Activated CD4-positive, alpha-beta memory T cell treated with anti-CD3 and anti-CD28 coated beads for 36 hours (primary cell): ENCODE results near the gene RNF145. TPM values are rescaled to one million over a fixed set of nuclear protein-coding genes. Genes with fewer than 3 reads are reported as not detected.
"Not testable (repeated sequence)": the region's sequence is repeated elsewhere in the genome, so short reads cannot be mapped to it uniquely, and the experiment has no call there.

ENCODE experiments used
- CTCF ChIA-PET: fragments of 350-600 bp; sonication (Branson Sonifier 250); formaldehyde crosslinking; loops from one replicate; lab custom pipeline; 2021; ENCODE audit warnings: antibody characterized with exemption, inconsistent platforms; lab: Charles Lee
- POLR2A ChIA-PET: fragments of 350-600 bp; sonication (Branson Sonifier 250); formaldehyde crosslinking; loops from one replicate; lab custom pipeline; 2021; ENCODE audit warnings: antibody characterized with exemption; lab: Charles Lee
- DNase-seq: peaks from one replicate; pipeline ENCODE4 v3.0.0-alpha.2; 2020
- H3K27ac Mint-ChIP-seq: one replicate; pipeline ENCODE4 v1.8.0; 2021; ENCODE audit warnings: mixed read lengths
- H3K27me3 Mint-ChIP-seq: one replicate; pipeline ENCODE4 v1.8.0; 2021; ENCODE audit warnings: mixed read lengths
- H3K36me3 Mint-ChIP-seq: one replicate; pipeline ENCODE4 v1.8.0; 2021; ENCODE audit warnings: mixed read lengths
- H3K4me1 Mint-ChIP-seq: one replicate; pipeline ENCODE4 v1.8.0; 2021; ENCODE audit warnings: low read depth, mixed read lengths
- H3K4me3 Mint-ChIP-seq: one replicate; pipeline ENCODE4 v1.8.0; 2021; ENCODE audit warnings: mild to moderate bottlenecking, mixed read lengths
- H3K9me3 Mint-ChIP-seq: one replicate; pipeline ENCODE4 v1.8.0; 2021; ENCODE audit warnings: mixed read lengths
- intact Hi-C: fragments of 100-400 bp; cut with micrococcal nuclease; formaldehyde crosslinking; loops from one replicate; pipeline ENCODE4 v1.15.1; 2023
- total RNA-seq, 2 experiments: library from RNA; stranded (reverse); gene quantifications; one replicate each; pipeline ENCODE4 v1.2.3, GENCODE V29; 2021

Gene RNF145
- total RNA-seq, 2 experiments from 2014 or later = 91.4 to 92.6 TPM

DNA sequence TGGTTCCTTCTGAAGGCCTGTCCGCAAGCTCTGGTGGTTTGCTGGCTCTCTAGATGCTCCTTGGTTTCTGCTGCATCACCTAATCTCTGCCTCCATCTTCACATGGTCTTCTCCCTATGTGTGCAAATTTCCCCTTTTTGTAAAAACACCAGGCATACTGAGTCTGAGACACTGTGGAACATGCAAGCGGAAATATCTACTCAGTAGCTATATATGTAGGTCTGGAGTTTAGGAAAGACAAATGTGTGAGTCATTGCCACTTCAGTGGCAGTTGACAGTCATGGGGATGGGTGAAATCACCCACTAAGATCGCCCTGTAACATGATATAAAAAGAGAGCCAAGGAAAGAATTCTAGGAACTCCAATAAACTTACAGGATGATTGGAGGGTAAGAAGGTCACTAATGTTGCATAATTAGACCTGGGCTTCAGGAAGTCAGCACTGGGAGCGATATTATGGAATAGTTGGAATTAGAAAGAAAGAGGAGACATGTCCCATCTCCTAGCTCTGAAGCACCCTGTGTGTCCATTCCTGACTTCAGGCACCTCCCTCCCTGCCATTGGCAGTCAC lies 31.0 kb upstream of the RNF145 start:
- intact Hi-C loops = loop anchor here (1.0 kb wide), 2 partner anchors 23 to 33 kb away; partner anchors contain the start of gene UBLCP1
- Mint-ChIP-seq H3K9me3 (no peaks in the 10 kb centered on the region), H3K36me3 (no peaks in the 10 kb centered on the region), H3K27me3 (no peaks in the 10 kb centered on the region), H3K4me3 (no peak overlapping the region), H3K4me1 (peaks cover 42% of the 10 kb centered on the region), H3K27ac (peak overlapping the region; percentile 44)
- POLR2A ChIA-PET = interaction anchor here (0.6 to 1.0 kb wide), 2 partner anchors 24 to 216 kb away, joined by 3 read pairs; no protein-coding TSS in a partner anchor
- peak; percentile 25 for DNase-seq
- CTCF ChIA-PET = interaction anchor here (0.9 to 1.0 kb wide), 2 partner anchors 65 to 83 kb away, joined by 3 read pairs; no protein-coding TSS in a partner anchor

DNA sequence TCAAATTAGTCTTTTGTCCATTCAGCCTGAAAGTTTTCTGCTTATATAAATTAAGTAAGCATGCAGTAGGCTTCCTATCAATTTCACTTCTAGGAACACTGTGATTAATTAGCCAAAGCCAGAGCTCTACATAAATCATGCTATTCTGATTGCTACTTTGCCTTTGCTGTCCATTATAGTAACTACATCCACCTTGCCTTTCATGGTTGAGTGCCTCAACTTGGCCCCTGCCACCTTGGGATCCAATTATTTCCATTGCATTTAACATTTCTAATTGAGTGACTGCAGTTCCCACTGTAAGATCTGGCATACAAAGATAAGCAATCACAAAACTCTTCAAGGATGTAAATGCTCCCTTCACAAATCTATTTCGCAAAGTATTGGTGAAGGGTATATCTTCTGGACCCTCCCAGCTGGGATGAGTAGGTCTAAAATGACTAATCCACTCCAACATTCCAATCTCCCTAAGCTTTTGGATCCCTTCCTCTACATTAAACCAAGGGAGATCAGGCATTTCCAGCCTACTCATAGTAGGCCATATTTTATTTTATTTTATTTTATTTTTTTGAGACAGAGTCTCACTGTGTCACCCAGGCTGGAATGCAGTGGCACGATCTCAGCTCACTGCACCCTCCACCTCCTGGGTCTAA lies 26.6 kb upstream of the RNF145 start:
- POLR2A ChIA-PET, H3K27me3 Mint-ChIP-seq, DNase-seq, H3K27ac Mint-ChIP-seq, intact Hi-C loops, H3K36me3 Mint-ChIP-seq, CTCF ChIA-PET, H3K9me3 Mint-ChIP-seq, H3K4me3 Mint-ChIP-seq: not testable (repeated sequence)
- H3K4me1 Mint-ChIP-seq = peaks cover 12% of the 10 kb centered on the region

GRCh38 chr5:159231167-159231566 lies 21.8 kb upstream of the RNF145 start:
- CTCF ChIA-PET = interaction anchor here (0.7 kb wide), 1 partner anchor 535 kb away, joined by 3 read pairs; no protein-coding TSS in a partner anchor

DNA sequence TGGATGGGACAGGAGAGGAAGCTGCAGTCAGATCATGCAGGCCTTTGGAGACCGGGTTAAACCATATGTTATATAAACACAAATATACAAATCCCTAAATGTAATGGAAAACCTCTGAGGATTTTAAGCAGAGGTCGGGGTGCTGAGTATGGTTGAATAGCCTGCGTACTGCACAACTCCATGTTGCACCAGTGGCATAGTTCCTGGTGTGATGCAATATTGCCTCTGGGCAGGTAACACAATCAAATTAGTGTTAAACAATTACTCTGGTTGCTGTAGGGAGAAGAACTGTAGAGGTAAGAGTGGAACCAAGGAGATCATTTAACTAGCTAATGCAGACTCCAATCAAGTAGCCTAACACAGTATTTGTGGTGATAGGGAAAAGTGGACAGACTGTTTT lies 21.3 kb upstream of the RNF145 start:
- ChIA-PET CTCF (interaction anchor here (0.7 kb wide), 1 partner anchor 535 kb away, joined by 3 read pairs; no protein-coding TSS in a partner anchor), POLR2A (interaction anchor here (1.0 kb wide), 1 partner anchor 23 kb away, joined by 3 read pairs; no protein-coding TSS in a partner anchor)
- Mint-ChIP-seq H3K27ac (no peak overlapping the region), H3K4me1 (no peaks in the 10 kb centered on the region), H3K27me3 (no peaks in the 10 kb centered on the region), H3K9me3 (no peaks in the 10 kb centered on the region), H3K4me3 (no peak overlapping the region), H3K36me3 (no peaks in the 10 kb centered on the region)
- intact Hi-C loops = no loop called here
- DNase-seq = no peak

More at GRCh38 chr5:159231167-159231566, 21.8 kb upstream of the RNF145 start:
- DNase-seq = no peak
- POLR2A ChIA-PET = interaction anchor here (1.0 kb wide), 1 partner anchor 23 kb away, joined by 3 read pairs; no protein-coding TSS in a partner anchor
- no peaks in the 10 kb centered on the region for H3K27me3 Mint-ChIP-seq
- H3K9me3 Mint-ChIP-seq = no peaks in the 10 kb centered on the region
- H3K27ac Mint-ChIP-seq = no peak overlapping the region
- no peak overlapping the region for H3K4me3 Mint-ChIP-seq
- intact Hi-C loops = no loop called here
- H3K36me3 Mint-ChIP-seq = no peaks in the 10 kb centered on the region
- H3K4me1 Mint-ChIP-seq = no peaks in the 10 kb centered on the region

GRCh38 chr5:159228097-159228496 lies 18.7 kb upstream of the RNF145 start:
- H3K36me3 Mint-ChIP-seq, H3K27ac Mint-ChIP-seq, H3K27me3 Mint-ChIP-seq, DNase-seq, POLR2A ChIA-PET, H3K4me3 Mint-ChIP-seq, H3K9me3 Mint-ChIP-seq, CTCF ChIA-PET, H3K4me1 Mint-ChIP-seq, intact Hi-C loops: not testable (repeated sequence)

- H3K9me3 Mint-ChIP-seq = no peaks in the 10 kb centered on the region
- no peaks in the 10 kb centered on the region for H3K27me3 Mint-ChIP-seq
- no peak for DNase-seq
- no peak overlapping the region for H3K27ac Mint-ChIP-seq
- ChIA-PET CTCF (no interaction called here), POLR2A (no interaction called here)
- intact Hi-C loops = no loop called here
- no peaks in the 10 kb centered on the region for H3K36me3 Mint-ChIP-seq
- H3K4me1 Mint-ChIP-seq = no peaks in the 10 kb centered on the region
- no peak overlapping the region for H3K4me3 Mint-ChIP-seq
Measured at GRCh38 chr5:159227452-159227851, 18.1 kb upstream of the RNF145 start.

GRCh38 chr5:159226451-159226850 lies 17.1 kb upstream of the RNF145 start:
- H3K27me3 Mint-ChIP-seq = no peaks in the 10 kb centered on the region
- no peaks in the 10 kb centered on the region for H3K9me3 Mint-ChIP-seq
- ChIA-PET CTCF (no interaction called here), POLR2A (no interaction called here)
- no peak overlapping the region for H3K27ac Mint-ChIP-seq
- H3K4me1 Mint-ChIP-seq = no peaks in the 10 kb centered on the region
- intact Hi-C loops = no loop called here
- DNase-seq = no peak
- H3K36me3 Mint-ChIP-seq = no peaks in the 10 kb centered on the region
- no peak overlapping the region for H3K4me3 Mint-ChIP-seq

- no peaks in the 10 kb centered on the region for H3K27me3 Mint-ChIP-seq
- no peaks in the 10 kb centered on the region for H3K36me3 Mint-ChIP-seq
- no peaks in the 10 kb centered on the region for H3K9me3 Mint-ChIP-seq
- ChIA-PET POLR2A (no interaction called here), CTCF (no interaction called here)
- H3K27ac Mint-ChIP-seq = no peak overlapping the region
- no peaks in the 10 kb centered on the region for H3K4me1 Mint-ChIP-seq
- intact Hi-C loops = no loop called here
- H3K4me3 Mint-ChIP-seq = no peak overlapping the region
- no peak for DNase-seq
Measured at GRCh38 chr5:159224471-159224870, 15.1 kb upstream of the RNF145 start.

DNA sequence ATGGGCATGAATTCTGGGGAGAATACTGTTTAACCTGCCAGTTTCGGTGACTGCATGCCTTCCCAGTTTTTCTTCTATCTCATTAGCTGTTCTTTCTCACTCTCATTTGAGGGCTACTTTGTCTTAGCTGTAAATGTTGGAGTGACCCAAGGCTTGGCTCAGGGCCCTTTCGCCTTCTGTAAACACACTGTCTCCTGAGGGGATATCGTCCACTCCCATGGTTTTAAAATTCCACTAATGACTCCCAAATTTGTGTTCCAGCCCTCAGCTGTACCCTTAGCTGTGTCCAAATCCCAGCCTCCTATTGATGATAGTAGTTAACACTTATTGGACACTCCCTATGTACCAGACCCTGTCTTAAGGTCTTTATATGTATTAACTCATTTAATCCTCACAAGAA lies 14.1 kb upstream of the RNF145 start:
- H3K9me3 Mint-ChIP-seq = no peaks in the 10 kb centered on the region
- ChIA-PET CTCF (interaction anchor here (0.8 kb wide), 1 partner anchor 94 kb away, joined by 3 read pairs; no protein-coding TSS in a partner anchor), POLR2A (no interaction called here)
- H3K27ac Mint-ChIP-seq = no peak overlapping the region
- no peaks in the 10 kb centered on the region for H3K36me3 Mint-ChIP-seq
- no peak for DNase-seq
- intact Hi-C loops = no loop called here
- no peaks in the 10 kb centered on the region for H3K27me3 Mint-ChIP-seq
- no peak overlapping the region for H3K4me3 Mint-ChIP-seq
- no peaks in the 10 kb centered on the region for H3K4me1 Mint-ChIP-seq

DNA sequence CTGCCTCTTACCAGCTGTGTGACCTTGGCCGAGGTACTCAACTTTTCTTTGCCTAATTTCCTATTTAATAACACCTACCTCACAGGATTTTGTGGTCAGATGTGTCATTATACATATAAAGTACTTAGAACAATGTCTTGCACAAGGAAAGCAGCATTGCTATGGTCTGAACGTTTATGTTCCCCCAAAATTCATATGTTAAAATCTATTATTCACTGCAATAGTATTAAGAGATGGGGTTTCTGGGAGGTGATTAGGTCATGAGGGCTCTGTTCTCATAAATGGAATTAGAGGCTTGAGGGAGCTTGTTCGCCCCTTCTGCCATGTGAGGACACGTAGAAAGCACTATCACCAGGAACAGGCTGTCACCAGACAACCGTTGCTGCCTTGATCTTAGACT lies 10.9 kb upstream of the RNF145 start:
- DNase-seq = no peak
- intact Hi-C loops = no loop called here
- Mint-ChIP-seq H3K9me3 (no peaks in the 10 kb centered on the region), H3K27ac (no peak overlapping the region), H3K4me3 (no peak overlapping the region), H3K27me3 (peaks cover 2% of the 10 kb centered on the region), H3K36me3 (no peaks in the 10 kb centered on the region), H3K4me1 (peaks cover 9% of the 10 kb centered on the region)
- ChIA-PET CTCF (no interaction called here), POLR2A (no interaction called here)

- H3K4me3 Mint-ChIP-seq = no peak overlapping the region
Measured at GRCh38 chr5:159218595-159219023, 9.3 kb upstream of the RNF145 start.

DNA sequence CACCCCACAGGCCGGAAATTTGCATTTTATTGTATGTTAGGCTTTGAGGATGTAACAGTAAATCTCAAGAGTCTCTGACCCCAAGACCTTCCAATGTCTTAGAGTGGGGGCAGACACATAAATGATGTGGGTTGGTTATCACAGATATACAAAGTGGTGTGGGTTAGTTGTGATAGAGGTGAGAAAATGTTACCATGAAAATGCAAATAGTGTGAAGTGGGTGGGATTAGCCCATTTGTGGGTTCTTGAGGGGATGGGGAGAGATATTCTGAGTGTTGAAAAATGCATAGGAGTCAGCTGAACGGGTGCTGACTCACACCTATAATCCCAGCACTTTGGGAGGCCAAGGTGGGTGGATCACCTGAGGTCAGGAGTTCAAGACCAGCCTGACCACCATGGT lies 7.9 kb upstream of the RNF145 start:
- ChIA-PET POLR2A (interaction anchor here (1.6 kb wide), 1 partner anchor 9 kb away, joined by 7 read pairs; no protein-coding TSS in a partner anchor), CTCF (interaction anchor here (1.1 kb wide), 1 partner anchor 770 kb away, joined by 3 read pairs; no protein-coding TSS in a partner anchor)
- Mint-ChIP-seq H3K27me3 (peaks cover 2% of the 10 kb centered on the region), H3K4me3 (no peak overlapping the region), H3K9me3 (no peaks in the 10 kb centered on the region), H3K36me3 (no peaks in the 10 kb centered on the region), H3K4me1 (peaks cover 9% of the 10 kb centered on the region), H3K27ac (no peak overlapping the region)
- intact Hi-C loops = no loop called here
- DNase-seq = no peak

More at GRCh38 chr5:159218595-159219023, 9.3 kb upstream of the RNF145 start:
- peaks cover 2% of the 10 kb centered on the region for H3K27me3 Mint-ChIP-seq
- CTCF ChIA-PET = no interaction called here
- H3K4me1 Mint-ChIP-seq = peaks cover 9% of the 10 kb centered on the region
- no peak overlapping the region for H3K27ac Mint-ChIP-seq
- intact Hi-C loops = no loop called here
- no peak for DNase-seq
- no peaks in the 10 kb centered on the region for H3K36me3 Mint-ChIP-seq
- H3K9me3 Mint-ChIP-seq = no peaks in the 10 kb centered on the region
- POLR2A ChIA-PET = no interaction called here
